ACC112 (cell line): ENCODE results near the gene AWAT1.
"Not testable (repeated sequence)": the region's sequence is repeated elsewhere in the genome, so short reads cannot be mapped to it uniquely, and the experiment has no call there.

Source experiments
- H2AFZ ChIP-seq: fragments of 200-600 bp; sonication (generic); one replicate; pipeline ENCODE4 v1.6.0; 2017; ENCODE audit warnings: antibody characterized with exemption, low read length; ENCODE audit not compliant: unreplicated experiment
- H3K27ac ChIP-seq: fragments of 200-600 bp; sonication (generic); 2 replicates; pipeline ENCODE4 v1.5.1; 2014; ENCODE audit warnings: low read depth, mild to moderate bottlenecking, antibody characterized with exemption, low read length, moderate library complexity
- H3K27me3 ChIP-seq: fragments of 200-600 bp; sonication (generic); 2 replicates; pipeline ENCODE4 v1.6.1; 2014; ENCODE audit warnings: mild to moderate bottlenecking, antibody characterized with exemption, low read length, moderate library complexity, mixed read lengths; ENCODE audit not compliant: insufficient read depth
- H3K36me3 ChIP-seq: fragments of 200-600 bp; sonication (generic); 2 replicates; pipeline ENCODE4 v1.6.1; 2016; ENCODE audit warnings: mild to moderate bottlenecking, antibody characterized with exemption, low read length, moderate library complexity, mixed read lengths; ENCODE audit not compliant: insufficient read depth
- H3K4me1 ChIP-seq: fragments of 200-600 bp; sonication (generic); one replicate; pipeline ENCODE4 v1.6.1; 2016; ENCODE audit warnings: low read length, mixed read lengths; ENCODE audit not compliant: insufficient read depth, unreplicated experiment, control insufficient read depth
- H3K4me3 ChIP-seq: fragments of 200-600 bp; sonication (generic); 2 replicates; pipeline ENCODE4 v1.5.1; 2014; ENCODE audit warnings: mild to moderate bottlenecking, low read depth, low read length
- H3K79me2 ChIP-seq: fragments of 200-600 bp; sonication (generic); one replicate; pipeline ENCODE4 v1.6.0; 2016; ENCODE audit warnings: low read length; ENCODE audit not compliant: control insufficient read depth, unreplicated experiment, insufficient read depth

The AWAT1 gene

DNA sequence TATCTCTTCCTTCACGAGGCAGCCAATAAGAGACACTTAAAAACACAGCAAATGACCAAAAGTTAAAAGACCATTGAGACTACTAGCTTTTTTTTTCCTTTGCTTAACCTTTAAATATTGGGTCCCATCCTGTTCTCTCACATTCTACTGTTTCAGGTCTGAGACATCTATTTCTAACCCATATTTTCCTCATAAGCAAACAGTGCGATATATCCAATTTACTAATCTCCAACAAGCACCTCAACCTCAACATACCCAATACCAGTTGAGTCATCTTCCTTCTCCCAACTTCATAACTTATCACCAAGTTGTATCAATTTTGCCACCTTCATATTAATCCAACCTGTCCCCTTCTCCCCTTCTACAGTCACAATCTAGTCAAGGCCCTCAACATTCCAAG, 7.0 kb downstream of the AWAT1 start:
- H2AFZ ChIP-seq: no peak overlapping the region
- H3K4me3 ChIP-seq: no peak overlapping the region
- H3K79me2 ChIP-seq: no peaks in the 10 kb centered on the region
- no peak overlapping the region for H3K27ac ChIP-seq
- no peaks in the 10 kb centered on the region for H3K27me3 ChIP-seq
- H3K36me3 ChIP-seq: no peaks in the 10 kb centered on the region
- H3K4me1 ChIP-seq: no peaks in the 10 kb centered on the region

DNA sequence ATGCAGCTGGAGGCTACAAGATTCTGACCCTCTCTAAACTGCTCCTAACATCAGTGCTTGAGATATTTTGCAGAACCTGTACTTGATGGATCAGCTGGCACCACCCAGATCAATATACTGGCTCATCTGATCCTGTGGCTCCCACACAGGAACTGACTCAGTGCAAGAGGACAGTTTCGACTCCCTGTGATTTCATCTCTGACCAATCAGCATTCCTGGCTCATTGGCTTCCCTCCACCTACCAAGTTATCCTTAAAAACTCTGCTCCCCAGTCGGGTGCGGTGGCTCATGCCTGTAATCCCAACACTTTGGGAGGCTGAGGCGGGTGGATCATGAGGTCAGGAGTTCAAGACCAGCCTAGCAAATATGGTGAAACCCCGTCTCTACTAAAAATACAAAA, 9.1 kb downstream of the AWAT1 start:
- H3K4me3 ChIP-seq, H3K36me3 ChIP-seq, H3K27me3 ChIP-seq, H2AFZ ChIP-seq, H3K4me1 ChIP-seq, H3K27ac ChIP-seq, H3K79me2 ChIP-seq: not testable (repeated sequence)

DNA sequence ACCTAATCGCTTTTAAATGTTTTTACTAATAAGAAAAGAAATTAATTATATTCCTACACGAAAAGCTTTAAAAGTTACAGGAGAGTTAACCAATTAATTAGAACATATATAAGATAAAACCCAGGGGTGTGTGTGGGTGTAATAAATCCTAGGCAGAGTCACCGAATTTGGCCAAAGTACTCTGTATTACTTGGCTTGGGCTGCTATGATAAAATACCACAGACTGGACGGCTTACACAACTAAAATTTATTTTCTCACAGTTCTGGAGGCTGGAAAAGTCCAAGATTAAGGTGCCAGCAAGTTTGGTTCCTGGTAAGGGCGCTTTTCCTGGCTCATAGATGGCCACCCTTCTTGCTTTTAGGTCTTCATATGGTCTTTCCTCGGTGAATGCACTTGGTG, 10.4 kb downstream of the AWAT1 start:
- no peaks in the 10 kb centered on the region for H3K36me3 ChIP-seq
- no peaks in the 10 kb centered on the region for H3K79me2 ChIP-seq
- H3K4me3 ChIP-seq: no peak overlapping the region
- H3K27me3 ChIP-seq: no peaks in the 10 kb centered on the region
- no peak overlapping the region for H3K27ac ChIP-seq
- no peak overlapping the region for H2AFZ ChIP-seq
- no peaks in the 10 kb centered on the region for H3K4me1 ChIP-seq

DNA sequence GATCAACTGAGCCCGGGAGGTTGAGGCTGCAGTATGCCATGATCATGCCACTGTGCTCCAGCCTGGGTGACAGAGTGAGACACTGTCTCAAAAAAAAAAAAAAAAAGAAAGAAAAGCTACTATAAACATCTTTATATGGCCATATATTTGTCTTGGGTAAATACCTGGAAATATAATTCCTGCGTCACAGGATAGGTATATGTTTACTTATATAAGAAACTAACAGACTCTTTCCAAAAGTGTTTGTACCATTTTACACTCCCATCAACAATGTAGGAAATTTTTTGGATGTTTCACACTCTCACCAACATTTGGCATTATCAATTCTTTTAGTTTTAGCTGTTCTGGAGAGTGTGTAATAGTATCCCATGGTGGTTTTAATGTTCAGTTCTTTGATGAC, 12.8 kb downstream of the AWAT1 start:
- no peak overlapping the region for H2AFZ ChIP-seq
- H3K27ac ChIP-seq: no peak overlapping the region
- H3K27me3 ChIP-seq: no peaks in the 10 kb centered on the region
- no peaks in the 10 kb centered on the region for H3K79me2 ChIP-seq
- H3K36me3 ChIP-seq: no peaks in the 10 kb centered on the region
- no peaks in the 10 kb centered on the region for H3K4me1 ChIP-seq
- no peak overlapping the region for H3K4me3 ChIP-seq

DNA sequence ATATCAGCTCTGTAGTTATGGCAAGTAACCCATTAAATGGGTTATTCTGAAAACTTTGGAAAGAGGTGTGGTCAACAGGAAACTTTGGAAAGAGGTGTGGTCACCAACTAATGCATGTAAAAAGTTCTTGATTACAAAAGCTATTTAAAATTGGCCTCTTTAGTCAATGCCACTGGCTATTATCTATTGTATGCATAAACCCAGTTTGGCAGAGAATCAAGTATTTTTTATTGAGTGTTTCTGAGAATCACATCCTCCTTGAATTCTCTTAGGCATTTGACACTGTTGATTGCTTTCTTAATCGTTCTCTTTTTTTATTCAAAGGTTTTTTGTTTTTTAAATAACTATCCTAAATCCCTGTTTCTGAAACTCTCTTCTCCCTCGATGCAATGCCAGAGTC, 18.0 kb downstream of the AWAT1 start:
- Histone ChIP-seq H3K4me1 (peaks cover 4% of the 10 kb centered on the region), H2AFZ (no peak overlapping the region), H3K27me3 (no peaks in the 10 kb centered on the region), H3K4me3 (no peak overlapping the region), H3K36me3 (no peaks in the 10 kb centered on the region), H3K27ac (no peak overlapping the region), H3K79me2 (no peaks in the 10 kb centered on the region)

DNA sequence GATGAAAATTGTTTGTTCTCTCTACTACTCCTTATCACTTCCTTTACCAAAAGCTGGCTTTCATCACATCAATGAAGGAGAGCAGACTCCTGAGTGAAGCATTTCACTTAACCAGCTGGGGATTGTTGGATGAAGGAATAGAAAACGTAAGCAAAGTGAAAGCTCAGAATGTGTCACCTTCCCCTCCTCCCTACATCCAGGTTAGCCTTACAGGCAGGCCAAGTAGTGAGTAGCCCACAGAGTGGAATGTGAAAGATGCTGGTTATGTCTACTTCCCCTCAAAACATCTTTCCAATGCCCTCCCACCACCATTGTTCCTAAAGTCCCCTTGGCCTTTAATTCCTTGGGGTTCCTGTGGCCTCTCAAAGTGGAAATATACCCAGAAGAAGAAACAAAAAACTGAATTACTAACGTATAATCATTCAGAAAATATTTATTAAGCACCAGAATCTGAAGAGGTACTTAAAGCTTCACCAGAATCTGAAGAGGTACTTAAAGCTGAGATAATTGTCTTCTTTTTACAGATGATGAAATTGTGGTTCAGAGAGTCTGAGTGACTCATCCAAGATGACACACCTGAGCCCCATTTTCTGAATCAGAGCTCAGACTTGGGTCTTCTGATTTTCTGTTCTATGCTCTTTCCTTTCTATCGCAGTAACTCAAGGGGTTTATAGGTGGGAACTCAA, 19.1 kb downstream of the AWAT1 start:
- Histone ChIP-seq H3K79me2 (no peaks in the 10 kb centered on the region), H3K27me3 (no peaks in the 10 kb centered on the region), H3K4me1 (peaks cover 4% of the 10 kb centered on the region), H3K27ac (no peak overlapping the region), H2AFZ (no peak overlapping the region), H3K36me3 (no peaks in the 10 kb centered on the region), H3K4me3 (no peak overlapping the region)

DNA sequence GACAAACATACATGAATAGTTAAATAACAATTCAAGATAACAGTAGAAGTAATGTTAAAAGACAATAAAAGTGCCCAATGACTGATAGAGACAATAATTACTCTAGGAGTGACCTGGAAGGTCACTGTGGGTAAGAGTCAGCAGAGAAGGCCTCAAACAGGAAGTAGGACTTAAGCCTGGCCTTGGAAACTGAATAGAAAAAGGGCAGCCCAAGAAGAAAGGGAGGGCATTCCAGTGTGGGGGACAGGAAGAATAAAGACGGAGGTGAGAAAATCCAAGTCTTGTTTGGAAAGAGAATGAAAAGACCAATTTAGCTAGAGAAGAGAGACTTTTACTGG, 19.6 kb downstream of the AWAT1 start:
- Histone ChIP-seq H3K36me3 (no peaks in the 10 kb centered on the region), H3K27ac (no peak overlapping the region), H2AFZ (no peak overlapping the region), H3K27me3 (no peaks in the 10 kb centered on the region), H3K4me3 (no peak overlapping the region), H3K4me1 (peaks cover 4% of the 10 kb centered on the region), H3K79me2 (no peaks in the 10 kb centered on the region)

DNA sequence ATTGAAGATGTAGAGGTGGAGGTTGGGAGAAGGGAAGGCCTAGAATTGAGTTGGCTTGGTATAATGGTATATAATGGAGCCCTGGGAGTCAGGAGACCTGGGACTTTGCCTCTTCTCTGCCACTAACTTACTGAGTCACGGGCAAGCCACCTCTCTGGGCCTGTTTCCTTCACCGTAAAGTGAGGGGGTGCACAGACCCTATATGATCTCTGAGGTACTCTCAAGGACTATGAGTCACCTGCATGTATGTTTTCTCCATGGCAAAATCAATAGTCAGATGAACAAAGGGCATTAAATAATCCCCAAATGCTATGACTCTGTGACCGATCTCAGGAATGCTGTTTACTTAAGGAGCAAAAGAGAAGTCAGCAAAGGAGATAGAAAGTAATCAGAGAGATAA, 20.5 kb downstream of the AWAT1 start:
- H3K36me3 ChIP-seq: no peaks in the 10 kb centered on the region
- H2AFZ ChIP-seq: no peak overlapping the region
- H3K4me3 ChIP-seq: no peak overlapping the region
- peaks cover 4% of the 10 kb centered on the region for H3K4me1 ChIP-seq
- H3K79me2 ChIP-seq: no peaks in the 10 kb centered on the region
- no peaks in the 10 kb centered on the region for H3K27me3 ChIP-seq
- no peak overlapping the region for H3K27ac ChIP-seq

DNA sequence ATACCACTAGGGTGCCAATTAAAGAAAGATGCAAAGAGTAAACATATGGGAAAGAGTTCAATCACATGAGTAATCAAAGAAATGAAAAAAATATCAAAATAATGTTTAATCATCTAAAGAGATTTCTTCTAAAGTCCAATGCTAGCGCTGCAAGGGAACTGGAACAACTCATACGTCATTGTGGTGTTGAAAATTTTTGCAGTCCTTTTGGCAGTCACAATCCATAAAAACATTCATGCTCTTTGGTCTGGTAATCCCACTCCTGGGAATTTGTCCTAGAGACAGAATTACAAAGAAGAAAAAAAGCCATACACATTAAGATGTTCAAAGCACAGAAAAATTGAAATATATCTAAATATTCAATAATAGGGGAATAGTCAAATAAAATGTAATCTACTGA, 21.0 kb downstream of the AWAT1 start:
- Histone ChIP-seq H3K27me3 (no peaks in the 10 kb centered on the region), H3K27ac (no peak overlapping the region), H3K4me1 (peaks cover 4% of the 10 kb centered on the region), H3K79me2 (no peaks in the 10 kb centered on the region), H3K36me3 (no peaks in the 10 kb centered on the region), H3K4me3 (no peak overlapping the region), H2AFZ (no peak overlapping the region)

DNA sequence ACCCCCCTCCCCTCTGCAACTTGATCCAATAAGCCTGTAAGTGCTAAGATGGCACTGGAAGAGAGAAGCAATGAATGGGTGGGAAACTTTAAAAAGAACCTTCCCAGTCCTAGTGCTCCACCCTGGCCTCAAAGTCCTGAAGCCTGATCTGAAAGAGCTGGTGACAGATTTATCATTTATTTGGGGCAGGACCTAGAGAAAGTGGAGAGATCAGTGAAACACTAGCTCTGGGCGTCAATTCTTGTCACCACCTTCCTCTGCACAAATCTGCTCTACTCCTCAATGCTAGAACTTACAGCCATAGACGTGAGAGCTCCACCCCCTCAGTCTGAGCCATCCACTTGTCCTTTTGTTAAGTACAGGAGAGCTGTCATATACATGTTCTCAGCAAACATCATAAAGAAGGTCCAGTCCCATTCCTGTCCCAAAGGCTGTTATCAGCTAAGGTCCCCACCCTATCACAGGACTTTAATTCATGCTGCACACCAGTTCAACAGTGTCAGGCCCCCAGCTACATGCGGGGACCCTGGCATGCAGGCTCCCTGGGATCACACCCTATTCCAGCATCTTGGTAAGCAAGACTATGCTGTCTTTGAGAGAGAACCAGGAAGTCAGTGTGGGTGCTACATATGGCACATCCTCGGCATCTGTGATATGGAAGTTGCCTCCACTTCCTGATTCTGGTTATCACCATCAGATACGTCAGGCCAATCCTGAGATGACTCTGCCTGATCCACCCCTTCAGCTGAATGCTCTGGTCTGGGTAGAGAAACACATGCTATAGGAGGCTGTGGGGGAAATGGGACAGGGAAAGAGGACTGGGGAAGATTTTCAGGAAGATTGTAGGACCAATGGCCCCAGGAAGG, 23.2 kb downstream of the AWAT1 start:
- Histone ChIP-seq H2AFZ (no peak overlapping the region), H3K36me3 (no peaks in the 10 kb centered on the region), H3K4me1 (peaks cover 4% of the 10 kb centered on the region)

DNA sequence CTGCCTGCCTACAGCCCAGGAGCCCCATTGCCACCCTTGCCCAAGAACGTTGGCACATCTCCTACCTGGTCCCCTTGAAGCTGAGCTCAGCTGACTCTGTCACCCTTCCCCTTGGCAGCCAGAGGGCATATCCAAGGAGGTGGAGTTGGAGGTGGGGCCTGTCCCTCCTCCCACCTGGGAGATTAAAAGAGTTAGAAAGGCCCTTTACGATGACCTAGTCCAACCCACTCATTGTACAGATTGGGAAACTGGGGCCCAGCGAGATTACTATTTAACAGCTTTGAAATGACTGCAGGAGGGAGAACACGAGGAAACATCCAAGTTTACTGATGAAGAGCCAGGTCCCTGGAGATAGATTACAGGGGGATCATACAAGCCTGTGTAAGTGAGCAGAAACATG, 25.6 kb downstream of the AWAT1 start, which contains the start of gene P2RY4:
Gene P2RY4, minus strand, starts transcription at position 101 of the 400 bp plus-strand sequence. CDS start 580 bp downstream, outside the sequence.
- H3K27ac ChIP-seq: no peak within 1 kb of the TSS
- no peaks in the 10 kb centered on the region for H3K4me1 ChIP-seq
- H3K79me2 ChIP-seq: no peaks in the 10 kb centered on the region
- H3K36me3 ChIP-seq: no peaks in the 10 kb centered on the region
- H3K4me3 ChIP-seq: no peak within 1 kb of the TSS
- H3K27me3 ChIP-seq: no peaks in the 10 kb centered on the region
- H2AFZ ChIP-seq: no peak within 1 kb of the TSS

More for the DNA sequence above, 23.2 kb downstream of the AWAT1 start:
- no peaks in the 10 kb centered on the region for H3K27me3 ChIP-seq
- no peak overlapping the region for H3K4me3 ChIP-seq
- no peaks in the 10 kb centered on the region for H3K79me2 ChIP-seq
- no peak overlapping the region for H3K27ac ChIP-seq
